Epithelial cell of esophagus (primary cell): ENCODE results near the gene EVA1B.
A peak's percentile ranks its signal among the peaks of the same experiment; 100 is the strongest.

Experiments
- DNase-seq: peaks from one replicate; pipeline ENCODE4 v3.0.0; 2010; ENCODE audit warnings: low read depth
- H3K4me3 ChIP-seq: 2 replicates; pipeline ENCODE4 v1.5.1; 2011; ENCODE audit warnings: mild to moderate bottlenecking, low read length, control low read depth
- TF ChIP-seq, protein P1 (sequence below): IDR thresholded peaks from 2 replicates; pipeline ENCODE4 v1.5.1; 2011; ENCODE audit warnings: low read depth, mild to moderate bottlenecking, low read length, control low read depth, inconsistent platforms; ENCODE audit not compliant: insufficient read depth; ENCODE audit errors: missing control alignments

EVA1B gene

DNA sequence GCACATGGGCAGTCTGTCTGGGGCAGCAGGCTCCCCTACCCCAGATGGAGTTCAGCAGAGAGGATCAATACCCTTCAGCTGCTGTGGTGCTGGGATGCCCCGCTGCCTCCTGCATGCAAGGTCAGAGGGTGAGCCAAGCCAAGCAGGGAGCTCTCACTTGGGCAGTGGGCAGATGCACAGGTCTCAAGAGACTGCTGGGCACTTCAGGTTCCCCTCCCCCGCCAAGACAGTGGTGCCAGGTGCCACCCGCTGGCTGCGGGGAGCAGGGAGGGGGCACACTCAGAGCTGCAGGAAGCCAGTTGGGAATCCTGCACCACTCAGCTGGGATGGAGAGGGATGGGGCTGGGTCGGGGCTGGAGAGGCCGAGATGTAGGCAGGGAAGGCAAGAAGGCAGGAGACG, 15.8 kb upstream of the EVA1B start:
- TF ChIP-seq, protein P1, sequence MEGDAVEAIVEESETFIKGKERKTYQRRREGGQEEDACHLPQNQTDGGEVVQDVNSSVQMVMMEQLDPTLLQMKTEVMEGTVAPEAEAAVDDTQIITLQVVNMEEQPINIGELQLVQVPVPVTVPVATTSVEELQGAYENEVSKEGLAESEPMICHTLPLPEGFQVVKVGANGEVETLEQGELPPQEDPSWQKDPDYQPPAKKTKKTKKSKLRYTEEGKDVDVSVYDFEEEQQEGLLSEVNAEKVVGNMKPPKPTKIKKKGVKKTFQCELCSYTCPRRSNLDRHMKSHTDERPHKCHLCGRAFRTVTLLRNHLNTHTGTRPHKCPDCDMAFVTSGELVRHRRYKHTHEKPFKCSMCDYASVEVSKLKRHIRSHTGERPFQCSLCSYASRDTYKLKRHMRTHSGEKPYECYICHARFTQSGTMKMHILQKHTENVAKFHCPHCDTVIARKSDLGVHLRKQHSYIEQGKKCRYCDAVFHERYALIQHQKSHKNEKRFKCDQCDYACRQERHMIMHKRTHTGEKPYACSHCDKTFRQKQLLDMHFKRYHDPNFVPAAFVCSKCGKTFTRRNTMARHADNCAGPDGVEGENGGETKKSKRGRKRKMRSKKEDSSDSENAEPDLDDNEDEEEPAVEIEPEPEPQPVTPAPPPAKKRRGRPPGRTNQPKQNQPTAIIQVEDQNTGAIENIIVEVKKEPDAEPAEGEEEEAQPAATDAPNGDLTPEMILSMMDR: no peak
- H3K4me3 ChIP-seq: no peak overlapping the region
- no peak for DNase-seq

DNA sequence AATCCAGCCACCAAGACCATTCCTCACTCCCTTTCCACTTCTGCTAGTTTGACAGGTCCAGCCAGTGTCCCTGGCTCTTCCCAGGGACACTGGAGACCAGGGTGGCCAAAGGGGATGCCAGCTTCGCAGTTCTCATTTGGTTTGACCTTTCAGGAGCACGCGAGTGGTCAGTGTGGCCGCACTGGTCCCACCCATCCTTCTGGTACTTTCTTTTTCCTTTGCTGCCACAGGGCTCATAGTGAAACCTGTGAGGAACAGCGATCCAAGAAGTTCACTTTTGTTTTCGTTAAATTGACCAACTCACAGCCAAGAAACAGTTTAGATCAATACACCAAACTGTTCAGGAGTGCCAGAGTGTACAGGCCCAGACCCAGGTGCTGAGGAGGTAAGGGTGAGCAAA, 14.4 kb upstream of the EVA1B start:
- TF ChIP-seq, protein P1: no peak

DNA sequence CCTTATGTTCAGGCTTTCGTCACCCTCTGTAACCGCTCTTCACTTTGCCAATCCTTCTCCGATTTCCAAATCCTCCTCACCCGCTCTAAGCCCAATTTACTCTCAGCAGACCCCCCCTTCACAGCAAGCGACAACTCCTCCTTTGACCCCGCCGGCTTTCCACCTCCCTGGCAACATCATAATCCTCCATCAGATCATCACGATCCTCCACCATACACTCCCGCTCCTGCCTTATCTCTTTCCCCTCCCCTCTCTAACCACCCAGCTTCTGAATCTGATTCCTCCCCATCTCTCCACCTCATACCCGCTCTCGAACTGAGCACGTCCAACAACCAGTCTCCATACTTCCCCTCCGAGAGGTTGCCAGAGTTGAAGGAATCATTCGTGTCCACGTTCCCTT, 7.5 kb upstream of the EVA1B start:
- no peak for DNase-seq
- TF ChIP-seq, protein P1: no peak
- no peak overlapping the region for H3K4me3 ChIP-seq

More for the DNA sequence above, 14.4 kb upstream of the EVA1B start:
- no peak overlapping the region for H3K4me3 ChIP-seq
- no peak for DNase-seq

DNA sequence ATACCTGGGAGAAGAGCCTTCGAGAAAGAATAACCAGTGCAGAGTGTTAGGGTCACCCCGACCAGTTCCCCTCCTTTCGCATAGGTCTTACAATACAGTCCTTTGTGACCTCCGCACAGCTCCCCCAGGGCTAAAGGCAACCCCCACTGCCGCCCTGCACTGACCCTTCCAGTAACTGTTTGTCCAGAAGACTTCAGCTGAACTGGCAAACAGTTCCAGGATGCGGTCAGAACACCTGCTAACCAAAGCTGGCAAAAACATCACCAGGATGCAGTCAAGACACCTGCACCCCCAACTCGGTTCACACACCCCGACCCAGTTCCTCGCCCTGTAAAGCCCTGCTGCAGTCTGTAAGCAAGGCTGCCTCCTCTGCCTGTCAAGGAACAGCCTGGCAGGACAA, 6.4 kb upstream of the EVA1B start:
- H3K4me3 ChIP-seq: no peak overlapping the region
- TF ChIP-seq, protein P1: no peak
- DNase-seq: no peak

DNA sequence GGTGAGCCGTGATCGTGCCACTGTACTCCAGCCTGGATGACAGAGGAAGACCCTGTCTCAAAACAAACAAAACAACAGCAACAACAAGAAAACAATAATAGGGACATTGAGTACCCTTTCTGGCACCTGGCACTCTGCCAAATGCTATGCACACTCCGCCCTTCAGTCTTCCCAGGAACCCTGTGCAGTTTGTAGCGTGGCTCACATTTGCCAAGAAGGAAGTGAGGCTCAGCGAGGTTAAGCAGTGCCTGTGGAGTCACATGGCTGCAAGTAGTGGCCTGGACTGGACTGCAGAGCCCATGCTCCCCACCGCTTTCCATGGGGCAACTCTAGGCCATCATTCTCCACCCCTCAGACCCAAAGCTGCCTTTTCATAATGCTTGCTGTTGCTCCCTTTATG, 5.3 kb upstream of the EVA1B start:
- H3K4me3 ChIP-seq: no peak overlapping the region
- no peak for DNase-seq
- TF ChIP-seq, protein P1: no peak

DNA sequence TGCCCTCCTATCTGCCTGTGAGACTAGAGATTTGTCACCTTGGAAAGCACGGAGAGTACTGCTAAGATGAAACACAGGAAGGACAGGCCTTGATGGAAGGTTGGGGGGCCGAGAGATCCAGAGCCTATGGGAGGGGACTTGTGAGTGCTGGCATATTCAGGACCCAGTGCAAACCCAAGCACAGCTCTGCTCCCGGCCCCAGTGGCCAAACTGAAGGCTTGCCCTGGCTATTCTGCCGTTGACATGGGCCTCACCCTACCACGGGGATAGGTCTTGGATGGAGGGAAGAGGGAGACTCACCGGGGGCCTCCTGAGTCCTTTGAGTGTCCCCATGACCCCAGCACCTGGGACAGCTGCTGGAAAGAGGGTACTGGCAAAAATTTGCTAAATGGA, 4.6 kb upstream of the EVA1B start:
- H3K4me3 ChIP-seq: no peak overlapping the region
- no peak for DNase-seq
- TF ChIP-seq, protein P1: no peak

DNA sequence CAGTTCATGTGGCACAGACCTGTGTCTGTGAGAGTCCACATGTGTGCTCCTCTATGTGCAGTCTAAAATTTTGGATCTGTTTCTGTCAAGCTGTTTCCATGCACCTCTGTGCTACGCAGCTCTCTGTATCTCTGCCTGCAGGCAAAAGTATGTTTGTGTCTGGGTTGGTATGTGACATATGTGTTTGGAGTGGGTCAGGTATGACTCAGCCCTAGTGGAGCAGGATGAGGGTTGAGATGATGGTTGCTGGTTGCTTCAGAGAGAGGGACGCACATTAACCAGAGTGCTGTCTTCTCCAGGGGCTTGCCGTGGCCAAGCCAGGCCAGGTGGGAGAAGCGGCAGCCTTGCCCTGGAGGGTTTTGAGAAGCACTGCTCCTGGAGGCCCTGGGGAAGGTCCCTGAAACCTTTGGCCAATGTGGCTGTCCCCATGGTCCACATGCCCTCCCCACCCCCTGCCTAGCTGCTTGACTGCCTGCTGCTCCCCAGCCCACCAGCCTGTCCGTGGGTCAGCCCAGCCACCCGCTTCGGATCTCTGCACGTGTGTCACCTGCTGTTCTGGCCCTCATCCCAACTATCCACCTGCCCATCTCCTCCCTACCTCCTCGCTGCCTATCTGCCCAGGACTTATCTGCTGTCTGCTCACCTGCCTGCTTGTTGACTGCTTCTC, 4.1 kb upstream of the EVA1B start:
- peak; percentile 88 for DNase-seq
- TF ChIP-seq, protein P1: no peak
- no peak overlapping the region for H3K4me3 ChIP-seq
